Stimulated activated CD4-positive, alpha-beta T cell treated with anti-CD3 and anti-CD28 coated beads, Interleukin-15, amount 100 ng/mL, for 24 hours (primary cell): ENCODE data around the gene KREMEN1.
"Not testable (repeated sequence)": the region's sequence is repeated elsewhere in the genome, so short reads cannot be mapped to it uniquely, and the experiment has no call there.

Experiments
- DNase-seq: peaks from one replicate; pipeline ENCODE4 v3.0.0-alpha.2; 2020

Gene KREMEN1

DNA sequence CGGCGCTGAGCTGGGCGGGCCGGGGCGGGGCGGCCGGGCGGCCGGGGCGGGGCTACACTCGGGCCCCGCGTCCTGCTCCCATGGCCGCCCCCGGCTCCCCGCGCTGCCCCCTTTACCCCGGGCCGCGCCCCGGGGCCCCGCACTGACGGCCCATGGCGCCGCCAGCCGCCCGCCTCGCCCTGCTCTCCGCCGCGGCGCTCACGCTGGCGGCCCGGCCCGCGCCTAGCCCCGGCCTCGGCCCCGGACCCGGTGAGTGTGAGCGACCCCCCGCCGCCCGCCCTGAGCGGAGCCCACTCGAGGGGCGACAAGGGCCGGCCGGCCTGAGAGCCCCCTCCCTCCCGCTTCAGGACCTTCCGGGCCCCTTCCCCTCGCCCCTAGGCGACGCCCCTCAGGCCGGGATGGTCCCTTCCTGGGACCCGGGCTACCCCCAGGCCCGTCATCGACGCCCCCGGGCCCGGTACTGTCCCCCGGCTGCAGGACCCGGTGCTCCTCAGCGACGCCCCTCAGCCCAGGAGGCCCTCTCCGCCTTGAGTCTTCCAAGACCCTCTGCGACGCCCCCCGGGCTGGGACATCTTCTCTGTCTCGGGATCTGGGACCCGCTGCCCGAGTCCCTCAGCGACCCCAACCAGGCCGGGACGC lies at the start of gene KREMEN1:
Gene KREMEN1, plus strand, starts transcription at position 57 of the 639 bp plus-strand sequence. Its CDS starts 96 bp downstream, at position 153.
- DNase-seq = no peak

- DNase-seq = no peak
Observed at GRCh38 chr22:29023172-29023796, 49.6 kb upstream of the KREMEN1 start.

GRCh38 chr22:29026579-29026978 lies 46.3 kb upstream of the KREMEN1 start:
- no peak for DNase-seq

DNA sequence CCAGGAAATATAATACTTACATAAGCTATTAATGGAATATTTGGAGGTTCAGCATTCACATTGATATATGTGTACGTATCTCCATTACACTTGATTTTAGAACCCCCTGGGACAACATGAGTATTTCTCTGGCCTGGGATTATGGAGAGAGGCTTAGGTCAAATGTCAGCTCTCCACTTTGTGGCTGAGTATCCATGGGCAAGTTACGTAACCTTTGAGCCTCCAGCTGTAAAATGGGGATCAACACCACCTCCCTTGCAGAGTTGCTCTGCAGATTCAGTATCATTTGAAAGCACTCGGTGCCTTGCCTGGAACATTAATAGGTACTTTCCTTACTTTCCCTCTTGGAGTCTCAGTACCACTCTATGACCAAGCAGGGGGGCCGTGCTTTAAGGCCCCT lies 44.4 kb upstream of the KREMEN1 start:
- no peak for DNase-seq

GRCh38 chr22:29029202-29030000 lies 43.4 kb upstream of the KREMEN1 start:
- DNase-seq = no peak

DNA sequence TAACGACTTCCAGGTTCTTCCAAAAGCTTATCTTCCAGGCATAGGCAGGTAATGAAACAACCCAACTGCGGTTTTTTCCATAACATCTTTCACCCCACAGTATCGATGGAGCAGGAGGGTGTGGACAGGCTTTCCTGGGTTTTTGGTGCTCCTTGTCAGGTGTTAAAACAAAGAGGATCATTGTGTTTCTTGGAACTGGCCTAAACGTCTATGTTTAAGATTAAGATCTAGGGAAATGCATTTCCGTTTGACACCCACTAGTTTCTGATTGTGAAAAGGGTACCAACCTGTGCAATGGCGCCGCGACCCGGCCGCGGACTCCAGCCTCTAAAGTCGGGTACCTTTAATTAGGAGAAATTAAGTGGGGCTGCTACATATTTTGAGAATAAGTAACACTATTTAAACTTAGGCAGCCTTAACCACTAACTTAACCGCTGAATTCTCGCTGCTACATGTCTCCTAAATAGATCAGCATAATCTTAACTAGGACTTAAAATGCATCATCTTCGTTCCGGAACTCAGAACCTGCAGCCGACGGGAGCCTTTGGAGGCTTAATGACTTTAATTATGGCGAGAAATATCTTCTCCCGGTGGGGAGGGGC lies 42.7 kb upstream of the KREMEN1 start:
- DNase-seq = peak; percentile 5

DNA sequence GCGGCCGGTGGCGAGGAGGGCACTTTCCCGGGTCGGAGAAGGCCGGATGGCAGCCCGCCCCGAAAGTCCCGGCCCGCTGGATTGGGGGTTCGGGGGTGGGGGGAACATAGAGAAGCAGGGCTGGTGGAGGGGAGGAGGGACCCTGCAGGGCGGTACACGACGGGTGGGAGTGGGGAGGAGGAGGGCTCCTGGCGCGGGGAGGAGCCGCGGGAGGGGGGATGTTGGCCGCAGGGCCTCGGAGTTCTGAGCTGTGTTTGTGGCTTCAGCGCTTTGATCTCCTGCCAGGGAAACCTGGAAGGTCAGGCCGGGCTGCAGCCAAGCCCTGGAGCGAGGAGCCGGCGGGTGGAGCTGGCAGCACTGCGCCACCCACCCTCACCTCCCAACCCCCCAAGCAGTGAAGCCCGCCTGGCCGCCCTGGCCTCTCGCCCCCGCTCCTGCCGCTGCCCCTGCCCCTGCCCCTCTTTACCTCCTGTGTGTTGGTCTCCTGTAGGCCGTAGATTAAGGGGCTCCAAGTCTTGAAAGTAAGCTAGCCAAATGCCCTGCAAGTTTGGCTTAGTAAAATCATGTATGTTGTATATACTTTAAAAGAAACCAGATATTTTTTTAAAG lies 42.1 kb upstream of the KREMEN1 start:
- DNase-seq = peak; percentile 14

DNA sequence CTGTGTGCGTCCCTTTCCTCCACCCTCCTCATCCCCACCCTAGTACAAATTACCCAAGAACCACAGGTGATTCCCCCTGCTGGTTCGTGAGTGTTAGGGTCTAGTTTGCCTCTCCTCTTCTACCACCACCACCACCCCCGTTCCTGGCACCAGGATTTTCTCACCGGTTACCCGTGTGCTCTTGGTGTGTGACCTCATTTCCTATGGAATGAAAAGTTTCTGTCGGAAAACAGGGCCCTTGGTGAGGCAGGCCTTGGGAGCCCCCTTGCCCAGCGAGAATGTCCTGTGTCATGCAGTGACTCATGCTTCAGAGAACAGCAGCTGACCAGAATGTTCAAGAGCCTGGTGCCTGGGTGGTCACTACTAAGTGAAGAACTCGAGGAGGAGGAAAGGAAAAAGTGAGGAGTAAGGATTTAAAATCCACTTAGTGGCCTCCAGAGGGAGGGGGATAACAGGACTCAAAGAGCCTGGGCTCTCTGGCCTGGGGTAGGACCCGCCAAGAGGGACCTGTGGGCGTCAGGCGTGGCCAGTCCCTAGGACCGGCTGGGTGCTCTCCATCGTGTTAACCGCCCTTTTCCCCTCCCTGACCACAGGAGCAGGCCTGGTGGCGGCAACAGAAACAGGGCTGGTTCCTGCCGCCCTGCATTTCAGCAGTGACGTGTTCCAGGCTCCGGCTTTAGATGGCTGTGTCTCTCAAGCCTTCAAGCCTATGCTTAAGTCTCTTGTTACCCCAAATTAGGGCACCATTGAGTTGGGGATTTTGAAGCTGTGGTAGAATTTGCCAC lies 41.4 kb upstream of the KREMEN1 start:
- DNase-seq = no peak

GRCh38 chr22:29032014-29032475 lies 40.8 kb upstream of the KREMEN1 start:
- no peak for DNase-seq

DNA sequence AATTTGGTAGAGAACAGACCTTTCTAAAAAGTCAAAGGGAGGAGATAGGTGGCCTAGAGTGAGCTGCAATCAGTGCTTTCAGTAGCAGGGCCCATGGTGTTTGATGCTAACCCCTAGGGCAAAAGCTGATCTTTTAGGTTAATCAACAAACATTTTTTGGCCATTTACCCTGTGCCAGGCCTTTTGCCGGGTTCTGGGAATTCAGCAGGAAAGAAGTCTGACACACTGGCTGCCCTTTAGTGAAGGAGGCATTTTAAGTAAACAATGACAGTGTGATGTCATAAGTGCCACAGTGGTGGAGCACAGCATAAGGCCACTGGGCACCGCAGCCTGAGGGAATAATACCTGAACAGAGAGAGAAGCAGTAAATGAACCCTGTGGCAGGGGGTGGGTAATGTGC lies 40.3 kb upstream of the KREMEN1 start:
- no peak for DNase-seq

GRCh38 chr22:29037340-29037932 lies 35.4 kb upstream of the KREMEN1 start:
- DNase-seq = no peak

- no peak for DNase-seq
Observed at GRCh38 chr22:29039148-29039547, 33.7 kb upstream of the KREMEN1 start.

- DNase-seq = not testable (repeated sequence)
Observed at GRCh38 chr22:29039684-29040083, 33.2 kb upstream of the KREMEN1 start.

DNA sequence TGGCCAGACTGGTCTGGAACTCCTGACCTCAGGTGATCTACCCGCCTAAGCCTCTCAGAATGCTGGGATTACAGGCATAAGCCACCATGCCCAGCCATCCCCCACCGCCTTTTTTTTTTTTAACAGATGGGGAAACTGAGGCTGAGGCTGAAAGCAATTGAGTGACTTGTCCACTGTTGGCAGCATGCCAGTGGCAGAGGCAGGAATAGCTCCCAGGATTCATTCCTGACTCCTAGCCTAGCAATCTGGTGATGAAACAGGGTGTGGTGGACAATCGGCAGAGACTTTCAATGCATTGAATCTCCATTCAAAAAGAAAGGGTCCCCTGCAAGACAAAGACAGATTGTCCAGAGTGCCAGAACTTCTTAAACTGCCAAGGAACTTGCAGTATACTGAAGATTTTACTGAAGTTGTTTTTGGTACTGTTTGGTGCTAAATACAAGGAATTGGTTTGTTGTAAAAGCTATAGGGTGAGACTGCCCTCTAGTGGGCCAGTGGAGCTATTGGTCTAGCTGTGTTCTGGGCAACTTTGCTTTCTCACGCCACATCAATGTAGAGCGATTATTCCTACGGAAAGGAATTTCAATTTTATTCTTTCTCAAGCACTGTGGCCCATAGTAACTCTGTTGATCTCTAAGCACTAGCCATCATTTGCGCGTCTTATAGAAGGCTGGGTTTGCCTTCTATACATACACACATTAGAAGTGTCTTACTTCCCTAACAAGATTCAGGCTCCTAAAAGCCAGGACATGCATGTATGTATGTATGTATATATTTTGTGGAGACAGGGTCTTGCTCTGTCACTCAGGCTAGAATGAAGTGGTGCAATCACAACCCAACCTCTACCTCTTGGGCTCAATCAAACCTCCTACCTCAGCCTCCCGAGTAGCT lies 32.2 kb upstream of the KREMEN1 start:
- peak; percentile 72 for DNase-seq

DNA sequence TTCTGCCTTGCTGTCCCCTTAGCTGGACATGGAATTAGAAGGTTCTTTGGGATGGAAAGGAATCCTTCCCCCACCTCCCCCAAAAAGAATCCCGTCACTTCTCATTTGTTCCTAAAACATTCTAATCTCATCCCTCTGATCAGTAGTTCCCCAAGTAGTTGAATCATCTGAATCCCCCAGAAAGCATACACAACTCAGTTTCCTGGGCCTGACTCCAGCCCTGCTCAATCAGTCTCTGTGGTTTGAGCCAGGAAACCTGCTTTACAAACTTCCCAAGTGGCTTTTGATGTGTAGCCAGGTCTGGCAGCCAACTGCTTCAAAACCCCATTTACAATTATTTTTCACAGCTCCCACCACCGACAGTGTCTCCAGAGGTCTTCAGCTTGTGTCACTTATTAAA lies 31.4 kb upstream of the KREMEN1 start:
- no peak for DNase-seq

DNA sequence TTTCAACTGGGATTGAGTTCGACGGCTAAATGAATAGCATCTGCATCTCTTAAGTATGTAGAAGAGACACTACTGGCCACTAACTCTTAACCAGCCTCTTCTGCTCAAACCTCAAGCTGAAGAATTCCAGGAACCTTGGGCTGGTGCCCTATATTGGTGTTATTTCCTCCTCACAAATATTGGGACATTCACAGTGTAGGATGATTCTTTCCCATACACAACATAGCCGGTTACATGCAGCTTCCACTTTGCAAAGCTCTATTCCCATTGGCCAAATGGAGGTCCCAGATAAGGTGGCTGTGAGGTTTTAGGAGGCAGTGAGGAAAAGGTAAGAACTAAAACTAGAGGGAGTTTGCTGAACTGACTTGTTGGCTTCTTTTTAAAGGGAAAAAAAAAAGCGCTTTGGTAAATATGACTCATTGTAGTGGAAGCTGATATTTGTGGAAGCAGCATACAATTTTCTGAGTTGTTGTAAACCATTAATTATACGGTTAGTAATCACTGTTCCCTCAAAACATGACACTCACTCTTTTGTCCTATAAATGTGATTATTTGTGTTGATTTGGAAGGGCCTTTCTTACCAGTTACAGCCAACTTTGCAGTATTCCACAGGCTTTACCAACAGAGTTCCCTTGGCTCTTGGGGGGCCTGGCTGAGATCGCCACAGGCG lies 28.8 kb upstream of the KREMEN1 start:
- DNase-seq = no peak

DNA sequence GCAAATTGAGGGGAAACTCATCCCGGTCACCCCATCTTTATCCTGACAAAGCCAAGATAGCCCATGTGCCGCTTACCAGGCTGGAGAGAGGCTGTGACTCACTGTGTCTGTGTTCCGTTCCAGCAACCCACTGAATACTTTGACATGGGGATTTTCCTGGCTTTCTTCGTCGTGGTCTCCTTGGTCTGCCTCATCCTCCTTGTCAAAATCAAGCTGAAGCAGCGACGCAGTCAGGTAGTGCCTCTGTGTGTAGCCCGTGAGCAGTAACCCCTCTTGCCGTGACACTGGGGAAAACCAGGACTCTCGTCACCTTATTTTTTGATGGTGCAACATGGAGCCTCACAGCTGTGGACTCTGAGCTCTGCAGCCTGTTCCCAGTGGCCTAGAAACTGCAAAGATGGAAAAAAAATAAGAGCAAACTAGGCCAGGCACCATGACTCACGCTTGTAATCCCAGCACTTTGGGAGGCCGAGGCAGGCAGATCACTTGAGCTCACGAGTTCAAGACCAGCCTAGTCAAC lies 28.1 kb upstream of the KREMEN1 start:
- DNase-seq = no peak

DNA sequence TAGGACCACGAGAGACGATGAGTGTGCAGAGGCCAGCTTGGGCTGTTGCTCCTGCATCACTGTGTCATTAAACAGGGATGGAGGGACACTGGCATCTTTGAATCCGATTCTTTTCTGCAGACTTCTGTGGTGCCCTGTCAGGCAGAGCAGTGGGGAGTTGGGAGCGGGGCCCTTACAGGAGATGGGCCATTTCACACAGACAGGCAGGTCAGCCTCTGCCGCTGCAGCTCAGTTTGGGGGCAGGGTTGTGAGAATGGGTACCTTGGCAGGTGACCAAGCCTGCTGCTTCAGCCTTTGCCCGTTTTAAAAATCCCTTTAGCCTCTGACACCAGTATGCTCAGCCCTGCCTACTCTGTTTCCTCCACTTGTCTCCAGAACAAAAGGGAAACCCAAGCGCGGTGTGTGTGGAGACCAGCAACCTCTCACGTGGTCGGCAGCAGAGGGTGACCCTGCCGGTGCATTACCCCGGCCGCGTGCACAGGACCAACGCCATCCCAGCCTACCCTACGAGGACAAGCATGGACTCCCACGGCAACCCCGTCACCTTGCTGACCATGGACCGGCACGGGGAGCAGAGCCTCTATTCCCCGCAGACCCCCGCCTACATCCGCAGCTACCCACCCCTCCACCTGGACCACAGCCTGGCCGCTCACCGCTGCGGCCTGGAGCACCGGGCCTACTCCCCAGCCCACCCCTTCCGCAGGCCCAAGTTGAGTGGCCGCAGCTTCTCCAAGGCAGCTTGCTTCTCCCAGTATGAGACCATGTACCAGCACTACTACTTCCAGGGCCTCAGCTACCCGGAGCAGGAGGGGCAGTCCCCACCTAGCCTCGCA lies 23.8 kb upstream of the KREMEN1 start:
- no peak for DNase-seq
